ENCODE measurements around the gene KCNG4. TPM values are rescaled to one million over a fixed set of nuclear protein-coding genes. Genes with fewer than 3 reads are reported as not detected.

Gene KCNG4
- total and polyA plus RNA-seq, 2 of the 8 experiments (the other 6 are each of a cell fraction or from before 2014, with no cell fraction given), result not detected

- TF ChIP-seq HDAC6 (IDR thresholded peaks at IDR 0.05; ENCODE audit: low read depth, low read length) (no peak), RBBP5 (IDR thresholded peaks at IDR 0.05; ENCODE audit: borderline replicate concordance, low read depth, low read length) (no peak), RXRA (IDR thresholded peaks at IDR 0.05; ENCODE audit: insufficient read depth, low read depth, low read length) (no peak), EGR1 (IDR thresholded peaks at IDR 0.05; ENCODE audit: borderline replicate concordance, low read depth, low read length) (no peak), NRF1 (IDR thresholded peaks at IDR 0.05; ENCODE audit: low read depth, low read length) (no peak), SIN3A (conservative IDR thresholded peaks at IDR 0.05 in 1 of 2, IDR thresholded peaks at IDR 0.05 in 1 of 2; ENCODE audit: low read depth in 1 of 2, low read length in 2 of 2) (0 out of 4 replicates have a peak, but pooled peaks of 1 of the 2 experiments have one; percentile 59), RFX5 (IDR thresholded peaks at IDR 0.05; ENCODE audit: borderline replicate concordance, low read depth, low read length) (no peak), TEAD4 (IDR thresholded peaks at IDR 0.05; ENCODE audit: low read depth, low read length) (0 out of 2 replicates have a peak, but pooled peaks have one; percentile 21), MAX (IDR thresholded peaks at IDR 0.05) (peak; percentile 93)
Measured at GRCh38 chr16:84175350-84176081, 64.3 kb downstream of the KCNG4 start (continued).

Measured in H1 (cell line).